Sigmoid colon (tissue), 7 donors: Measurements from ENCODE around the gene CYB5A. TPM values are rescaled to one million over a fixed set of nuclear protein-coding genes. Genes with fewer than 3 reads are reported as not detected.

Experiments used
- DNase-seq: peaks from one replicate; pipeline ENCODE4 v3.0.0-alpha.2; 2019
- H3K27ac ChIP-seq, 4 donors: fragments of 200-600 bp; sonication (generic); one replicate each; pipeline ENCODE4 v1.5.1; 2016 to 2019; ENCODE audit warnings: mild to moderate bottlenecking in 1 of 4
- H3K27me3 ChIP-seq, 3 donors: fragments of 200-600 bp; sonication (generic); one replicate each; pipeline ENCODE4 v1.5.1; 2019; ENCODE audit warnings: mild to moderate bottlenecking in 1 of 3
- H3K36me3 ChIP-seq, 4 donors: fragments of 200-600 bp; sonication (generic); one replicate each; pipeline ENCODE4 v1.5.1; 2016 to 2019
- H3K4me1 ChIP-seq, 4 donors: fragments of 200-600 bp; sonication (generic); one replicate each; pipeline ENCODE4 v1.5.1; 2017 to 2019
- H3K4me3 ChIP-seq, 4 donors: fragments of 200-600 bp; sonication (generic); one replicate each; pipeline ENCODE4 v1.5.1; 2017 to 2019; ENCODE audit warnings: mild to moderate bottlenecking in 2 of 4, moderate library complexity in 1 of 4
- H3K9me3 ChIP-seq, 4 donors: fragments of 200-600 bp in 3 of 4; sonication (generic) in 3 of 4; one replicate each; pipeline versions ENCODE4 v1.5.1 to v1.6.1; 2013 to 2019
- CTCF ChIP-seq, 4 experiments: fragments of 450-650 bp in 3 of 4; fragments of 200-600 bp in 1 of 4; IDR thresholded peaks; one replicate each; pipeline ENCODE4 v1.5.1; 2016 to 2019; ENCODE audit warnings: antibody characterized with exemption in 4 of 4, mild to moderate bottlenecking in 3 of 4, moderate library complexity in 2 of 4
- EP300 ChIP-seq, 4 donors: sonication (generic); formaldehyde crosslinking; IDR thresholded peaks; one replicate each; pipeline ENCODE4 v1.6.1; 2017; ENCODE audit warnings: antibody characterized with exemption in 4 of 4
- POLR2A ChIP-seq, 2 donors: fragments of 450-650 bp; IDR thresholded peaks; one replicate each; pipeline ENCODE4 v1.6.1; 2016; ENCODE audit warnings: antibody characterized with exemption in 2 of 2, mild to moderate bottlenecking in 2 of 2, moderate library complexity in 2 of 2
- POLR2AphosphoS5 ChIP-seq, 4 donors: sonication (generic); formaldehyde crosslinking; IDR thresholded peaks; one replicate each; pipeline ENCODE4 v1.6.1; 2017; ENCODE audit warnings: antibody characterized with exemption in 4 of 4
- WGBS, 2 donors: extraction: QIAGEN DNeasy Blood & Tissue Kit; methylation state at CpG; one replicate each; pipeline ENCODE4 v1.1.7; 2013; 5-methylcytosine and 5-hydroxymethylcytosine counted together
- intact Hi-C: fragments of 100-400 bp; cut with DNase I; formaldehyde crosslinking; loops from one replicate; pipeline ENCODE4 v1.15.1; 2023
- polyA plus RNA-seq, 3 donors: library from polyadenylated mRNA; stranded (reverse); fragments of 200-250 nt; gene quantifications; one replicate each; pipeline ENCODE4 v1.2.3, GENCODE V29; 2013
- small RNA-seq, 3 donors: library from RNA; depleted of rRNA; stranded (forward); fragments of <200 nt; gene quantifications; one replicate each; pipeline ENCODE3, GENCODE V24; 2016
- total RNA-seq, 4 donors: library from RNA; depleted of rRNA; stranded (reverse); fragments of >200 nt; gene quantifications; one replicate each; pipeline ENCODE4 v1.1.0, GENCODE V29; 2016
- donor health status: healthy with polysubstance abuse.
- donor health status: Bipolar disorder and iron deficiency.
- donor health status: healthy.

Gene CYB5A
- total and polyA plus RNA-seq, 7 donors: 137 to 533 (median 164) TPM

- no peak for DNase-seq
- TF ChIP-seq CTCF (IDR thresholded peaks at IDR 0.05): no peak
- H3K9me3 ChIP-seq: no peaks in the 10 kb centered on the region
- H3K36me3 ChIP-seq: no peaks in the 10 kb centered on the region
- H3K27ac ChIP-seq: no peak overlapping the region
- H3K27me3 ChIP-seq: no peaks in the 10 kb centered on the region
- WGBS, 2 donors: 0 to 48% methylated on average over 1 of the region's 1 CpG
- no peak overlapping the region for H3K4me3 ChIP-seq
- intact Hi-C loops: no loop called here
- H3K4me1 ChIP-seq: no peaks in the 10 kb centered on the region
Observed at GRCh38 chr18:74215863-74216262, 75.9 kb downstream of the CYB5A start.

- WGBS, 2 donors: 34 to 70% methylated on average over 3 of the region's 3 CpGs
- H3K9me3 ChIP-seq: no peaks in the 10 kb centered on the region
Observed at GRCh38 chr18:74213429-74213828, 78.3 kb downstream of the CYB5A start.

GRCh38 chr18:74204526-74205152 is 87.1 kb downstream of the CYB5A start:
- WGBS, 2 donors: 70 to 88% methylated on average over 5 of the region's 5 CpGs
- no peak for DNase-seq
- intact Hi-C loops: no loop called here
- TF ChIP-seq EP300 (IDR thresholded peaks at IDR 0.05) (no peak), POLR2A (IDR thresholded peaks at IDR 0.05) (no peak), POLR2AphosphoS5 (IDR thresholded peaks at IDR 0.05) (no peak), CTCF (IDR thresholded peaks at IDR 0.05) (no peak)
- no peaks in the 10 kb centered on the region for H3K4me1 ChIP-seq
- H3K4me3 ChIP-seq: no peak overlapping the region
- no peaks in the 10 kb centered on the region for H3K27me3 ChIP-seq
- no peak overlapping the region for H3K27ac ChIP-seq
- no peaks in the 10 kb centered on the region for H3K36me3 ChIP-seq
- H3K9me3 ChIP-seq: no peaks in the 10 kb centered on the region

More at GRCh38 chr18:74213429-74213828, 78.3 kb downstream of the CYB5A start:
- Histone ChIP-seq H3K27me3 (no peaks in the 10 kb centered on the region), H3K36me3 (no peaks in the 10 kb centered on the region), H3K4me1 (no peaks in the 10 kb centered on the region), H3K27ac (no peak overlapping the region), H3K4me3 (no peak overlapping the region)
- intact Hi-C loops: no loop called here
- TF ChIP-seq EP300 (IDR thresholded peaks at IDR 0.05): no peak
- no peak for TF ChIP-seq POLR2A (IDR thresholded peaks at IDR 0.05)
- no peak for TF ChIP-seq POLR2AphosphoS5 (IDR thresholded peaks at IDR 0.05)
- TF ChIP-seq CTCF (IDR thresholded peaks at IDR 0.05): no peak
- no peak for DNase-seq

GRCh38 chr18:74203811-74204210 is 88.0 kb downstream of the CYB5A start:
- no peak for DNase-seq
- no peaks in the 10 kb centered on the region for H3K27me3 ChIP-seq
- intact Hi-C loops: no loop called here
- no peaks in the 10 kb centered on the region for H3K4me1 ChIP-seq
- no peaks in the 10 kb centered on the region for H3K36me3 ChIP-seq
- H3K27ac ChIP-seq: no peak overlapping the region
- 58 to 66% methylated on average over 7 of the region's 7 CpGs for whole genome bisulfite sequencing, 2 donors
- TF ChIP-seq POLR2A (IDR thresholded peaks at IDR 0.05) (no peak), EP300 (IDR thresholded peaks at IDR 0.05) (no peak), CTCF (IDR thresholded peaks at IDR 0.05) (no peak), POLR2AphosphoS5 (IDR thresholded peaks at IDR 0.05) (no peak)
- no peak overlapping the region for H3K4me3 ChIP-seq
- H3K9me3 ChIP-seq: no peaks in the 10 kb centered on the region

Small RNA genes within 50 kb of the gene (small RNA-seq; reads per million reads assigned to genes)
- 0 reads per million in 3 donors for gene RN7SL551P

Other genes with a start within 250 kb of the CYB5A start
- 1 to 10 TPM in 1 of 4 donors, under 1 TPM in 1, not detected in 2; 0.36 to 2.2 TPM for gene FBXO15, start 144.1 kb downstream of the CYB5A start, total RNA-seq
- under 1 TPM in 1 of 3 donors, not detected in 2; 0.87 TPM for gene FBXO15, start 144.1 kb downstream of the CYB5A start, polyA plus RNA-seq
- 10 to 100 TPM; 42.4 to 65.3 (median 52.1) TPM for gene TIMM21, start 143.4 kb downstream of the CYB5A start, total RNA-seq
- 10 to 100 TPM in 2 of 3 donors, 1 to 10 TPM in 1; 9.0 to 27.6 (median 18.0) TPM for gene TIMM21, start 143.4 kb downstream of the CYB5A start, polyA plus RNA-seq
- not detected for gene C18orf63, start 23.9 kb upstream of the CYB5A start, total RNA-seq
- gene C18orf63, start 23.9 kb upstream of the CYB5A start, polyA plus RNA-seq: not detected
- gene DIPK1C, start 165.3 kb upstream of the CYB5A start, total RNA-seq: 1 to 10 TPM in 2 of 4 donors, under 1 TPM in 1, not detected in 1; 0.82 to 1.1 (median 1.1) TPM
- gene DIPK1C, start 165.3 kb upstream of the CYB5A start, polyA plus RNA-seq: under 1 TPM in 1 of 3 donors, not detected in 2; 0.48 TPM
- gene CNDP2, start 204.4 kb upstream of the CYB5A start, total RNA-seq: 10 to 100 TPM; 29.3 to 53.5 (median 46.4) TPM
- gene CNDP2, start 204.4 kb upstream of the CYB5A start, polyA plus RNA-seq: 100 to 1,000 TPM; 114 to 179 (median 132) TPM
- gene CNDP1, start 242.5 kb upstream of the CYB5A start, total RNA-seq: not detected
- gene CNDP1, start 242.5 kb upstream of the CYB5A start, polyA plus RNA-seq: under 1 TPM in 2 of 3 donors, not detected in 1; 0.10 to 0.60 TPM